HepG2 (cell line): ENCODE measurements around the gene ERMARD. TPM values are rescaled to one million over a fixed set of nuclear protein-coding genes. Genes with fewer than 3 reads are reported as not detected.
A peak's percentile ranks its signal among the peaks of the same experiment; 100 is the strongest.

Experiments
- ARID3A ChIP-seq: IDR thresholded peaks from 2 replicates; pipeline ENCODE4 v1.6.1; 2012; ENCODE audit warnings: low read depth, low read length, improper control_type of control experiment
- CEBPB ChIP-seq: IDR thresholded peaks from 2 replicates; pipeline ENCODE4 v1.6.1; 2011; ENCODE audit warnings: low read depth, low read length, improper control_type of control experiment, borderline replicate concordance
- CEBPG ChIP-seq: IDR thresholded peaks from 2 replicates; pipeline ENCODE4 v1.6.1; 2016
- CTCF ChIP-seq: sonication (generic); formaldehyde crosslinking; IDR thresholded peaks from 2 replicates; pipeline ENCODE4 v1.5.0; 2020; ENCODE audit warnings: mild to moderate bottlenecking, missing genetic modification reagents, moderate library complexity
- EP300 ChIP-seq, 3 experiments: sonication (generic) in 1 of 3; formaldehyde crosslinking in 1 of 3; IDR thresholded peaks; 2 replicates each; pipeline versions ENCODE4 v1.5.1 to v1.6.1; 2011 to 2020; ENCODE audit warnings: low read depth in 2 of 3, low read length in 2 of 3, borderline replicate concordance in 1 of 3, improper control_type of control experiment in 1 of 3, mild to moderate bottlenecking in 1 of 3, missing genetic modification reagents in 1 of 3, moderate library complexity in 1 of 3
- FOXP1 ChIP-seq, 2 experiments: fragments of 450-650 bp in 1 of 2; IDR thresholded peaks; 2 replicates each; pipeline ENCODE4 v1.6.1; 2017 to 2018; ENCODE audit warnings: antibody characterized with exemption in 1 of 2
- GFI1 ChIP-seq: sonication (generic); formaldehyde crosslinking; IDR thresholded peaks from 2 replicates; pipeline ENCODE4 v1.5.0; 2020; ENCODE audit warnings: missing genetic modification reagents, mild to moderate bottlenecking, borderline replicate concordance
- HMGA1 ChIP-seq: sonication (generic); formaldehyde crosslinking; conservative IDR thresholded peaks from 2 replicates; pipeline ENCODE4 v1.4.0; 2020; ENCODE audit warnings: missing genetic modification reagents
- HNF4G ChIP-seq, 2 experiments: sonication (generic) in 1 of 2; formaldehyde crosslinking in 1 of 2; IDR thresholded peaks; 2 replicates each; pipeline versions ENCODE4 v1.4.0 to v1.6.1; 2011 to 2020; ENCODE audit warnings: borderline replicate concordance in 2 of 2, low read depth in 2 of 2, mild to moderate bottlenecking in 2 of 2, low read length in 1 of 2, missing genetic modification reagents in 1 of 2, moderate library complexity in 1 of 2
- NFIC ChIP-seq: IDR thresholded peaks from 2 replicates; pipeline ENCODE4 v1.6.1; 2012; ENCODE audit warnings: mild to moderate bottlenecking, low read length, inconsistent platforms
- PAXIP1 ChIP-seq: sonication (generic); formaldehyde crosslinking; conservative IDR thresholded peaks from 2 replicates; pipeline ENCODE4 v1.4.0; 2020; ENCODE audit warnings: mild to moderate bottlenecking, missing genetic modification reagents, moderate library complexity
- POLR2A ChIP-seq, 2 experiments: IDR thresholded peaks; 2 replicates each; pipeline ENCODE4 v1.6.1; 2011; ENCODE audit warnings: low read depth in 2 of 2, low read length in 2 of 2, mild to moderate bottlenecking in 1 of 2, moderate library complexity in 1 of 2; ENCODE audit not compliant: insufficient read depth in 1 of 2
- SOX6 ChIP-seq, 2 experiments: fragments of 450-650 bp in 1 of 2; sonication (generic) in 1 of 2; formaldehyde crosslinking in 1 of 2; IDR thresholded peaks; 2 replicates each; pipeline versions ENCODE4 v1.4.0 to v1.6.1; 2017 to 2020; ENCODE audit warnings: antibody characterized with exemption in 1 of 2, mild to moderate bottlenecking in 1 of 2, missing genetic modification reagents in 1 of 2
- SPEN ChIP-seq: sonication (generic); formaldehyde crosslinking; IDR thresholded peaks from 2 replicates; pipeline ENCODE4 v1.5.1; 2020; ENCODE audit warnings: low read depth, mild to moderate bottlenecking, missing genetic modification reagents
- ZBTB7A ChIP-seq: sonication (generic); formaldehyde crosslinking; IDR thresholded peaks from 2 replicates; pipeline ENCODE4 v1.8.0; 2022; ENCODE audit warnings: mild to moderate bottlenecking, missing genetic modification reagents
- ZFX ChIP-seq: sonication (generic); formaldehyde crosslinking; IDR thresholded peaks from 2 replicates; pipeline ENCODE4 v1.4.0; 2020; ENCODE audit warnings: mild to moderate bottlenecking, low read depth, missing genetic modification reagents, moderate library complexity
- ZNF737 ChIP-seq: sonication (generic); formaldehyde crosslinking; IDR thresholded peaks from 2 replicates; pipeline ENCODE4 v1.5.0; 2020; ENCODE audit warnings: missing genetic modification reagents, mild to moderate bottlenecking, borderline replicate concordance
- ZSCAN20 ChIP-seq: sonication (generic); formaldehyde crosslinking; IDR thresholded peaks from 2 replicates; pipeline ENCODE4 v1.4.0; 2020; ENCODE audit warnings: missing genetic modification reagents, mild to moderate bottlenecking, borderline replicate concordance
- polyA plus RNA-seq, 8 experiments: library from polyadenylated mRNA; depleted of rRNA in 3 of 8; stranded (reverse) in 7 of 8; unstranded in 1 of 8; fragments of >200 nt; fragmentation: Illumina TruSeq in 4 of 8; extraction: Trizol in 4 of 8; gene quantifications; 2 replicates each; pipeline versions ENCODE4 v1.2.1 to v1.2.3, GENCODE V29; 2011 to 2016; ENCODE audit warnings: low read depth in 4 of 8, missing spikeins in 1 of 8, mixed read lengths in 1 of 8; ENCODE audit not compliant: insufficient read depth in 1 of 8
- total RNA-seq, 5 experiments: library from RNA; depleted of rRNA; stranded (reverse); fragments of >200 nt; fragmentation: Illumina TruSeq; extraction: Trizol; gene quantifications; 2 replicates each; pipeline ENCODE4 v1.2.3, GENCODE V29; 2016; ENCODE audit warnings: low read depth in 1 of 5

ERMARD gene
- total and polyA plus RNA-seq, 2 of the 13 experiments (the other 11 are each of a cell fraction or from before 2014, with no cell fraction given), result 8.8 to 10.7 TPM

DNA sequence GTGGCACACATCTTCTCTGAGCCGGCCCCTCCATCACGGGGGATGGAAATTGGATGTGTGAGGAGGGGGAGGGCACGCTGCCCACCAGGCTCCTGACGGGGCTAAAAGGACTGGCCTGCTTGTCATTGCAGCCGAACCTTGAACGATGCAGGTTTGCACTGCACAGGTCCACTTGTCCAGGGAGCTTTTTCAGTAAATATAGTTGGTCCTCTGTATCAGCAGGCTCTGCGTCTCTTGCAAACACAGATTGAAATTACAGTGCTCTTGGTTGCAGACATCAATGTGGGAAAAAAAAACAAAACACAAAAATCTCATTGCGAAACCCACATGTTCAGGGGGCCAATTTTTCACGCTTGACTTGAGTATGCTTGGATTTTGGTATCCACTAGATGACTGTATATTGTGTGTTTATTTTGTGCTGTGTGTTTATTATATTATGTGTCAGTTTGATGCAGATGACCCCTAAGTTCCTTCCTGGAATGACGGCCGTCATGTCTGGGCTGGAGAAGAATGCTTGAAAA lies 29.2 kb downstream of the ERMARD start (continued):
- no peak for TF ChIP-seq SOX6 (IDR thresholded peaks at IDR 0.05)
- TF ChIP-seq SOX6 (CRISPR knock-in tag; IDR thresholded peaks at IDR 0.05), result peak; percentile 71; the same call in 1 of the 2 replicates
- no peak for TF ChIP-seq POLR2A (IDR thresholded peaks at IDR 0.05; ENCODE audit: insufficient read depth in 1 of 2, low read depth in 2 of 2, low read length in 2 of 2)
- no peak for TF ChIP-seq FOXP1 (IDR thresholded peaks at IDR 0.05)
- TF ChIP-seq FOXP1 (CRISPR knock-in tag; IDR thresholded peaks at IDR 0.05), result peak; percentile 38; the same call in 1 of the 2 replicates
- TF ChIP-seq HMGA1, result no peak
- peak in 1 of 2 experiments; percentile 9; a peak in 1 of 4 replicates for TF ChIP-seq EP300 (IDR thresholded peaks at IDR 0.05; ENCODE audit: low read depth in 2 of 2, low read length in 2 of 2)
- TF ChIP-seq EP300 (CRISPR knock-in tag; IDR thresholded peaks at IDR 0.05; ENCODE audit: borderline replicate concordance), result no peak
- TF ChIP-seq ARID3A, result no peak
- TF ChIP-seq NFIC, result 0 out of 2 replicates have a peak, but pooled peaks have one; percentile 25
- TF ChIP-seq CEBPB, result peak; percentile 81; the same call in 1 of the 2 replicates
- TF ChIP-seq PAXIP1 (CRISPR knock-in tag), result peak; percentile 48
- no peak for TF ChIP-seq ZNF737 (CRISPR knock-in tag)
- 0 out of 2 replicates have a peak, but pooled peaks have one; percentile 2 for TF ChIP-seq CTCF (CRISPR knock-in tag)
- TF ChIP-seq ZFX (CRISPR knock-in tag), result 0 out of 2 replicates have a peak, but pooled peaks have one; percentile 3
- no peak for TF ChIP-seq ZSCAN20
- peak; percentile 45; the same call in 1 of the 2 replicates for TF ChIP-seq HNF4G (IDR thresholded peaks at IDR 0.05; ENCODE audit: borderline replicate concordance, low read depth, low read length)
- TF ChIP-seq HNF4G (CRISPR knock-in tag; IDR thresholded peaks at IDR 0.05; ENCODE audit: borderline replicate concordance, low read depth), result no peak
- TF ChIP-seq ZBTB7A (CRISPR knock-in tag), result peak; percentile 52; the same call in 1 of the 2 replicates
- TF ChIP-seq CEBPG (CRISPR knock-in tag), result peak; percentile 70
- TF ChIP-seq SPEN (CRISPR knock-in tag), result 0 out of 2 replicates have a peak, but pooled peaks have one; percentile 28
- TF ChIP-seq GFI1 (CRISPR knock-in tag), result 0 out of 2 replicates have a peak, but pooled peaks have one; percentile 22
